HG03565 (cell line): Measurements from ENCODE around the gene MYO5B.
"Not testable (repeated sequence)": the region's sequence is repeated elsewhere in the genome, so short reads cannot be mapped to it uniquely, and the experiment has no call there.

Experiments used
- ATAC-seq: cut with Tn5 transposase; IDR thresholded peaks from one replicate; pipeline ENCODE4 v1.9.1; 2021; ENCODE audit warnings: mild to moderate bottlenecking, moderate library complexity; ENCODE audit not compliant: unreplicated experiment

Gene MYO5B

DNA sequence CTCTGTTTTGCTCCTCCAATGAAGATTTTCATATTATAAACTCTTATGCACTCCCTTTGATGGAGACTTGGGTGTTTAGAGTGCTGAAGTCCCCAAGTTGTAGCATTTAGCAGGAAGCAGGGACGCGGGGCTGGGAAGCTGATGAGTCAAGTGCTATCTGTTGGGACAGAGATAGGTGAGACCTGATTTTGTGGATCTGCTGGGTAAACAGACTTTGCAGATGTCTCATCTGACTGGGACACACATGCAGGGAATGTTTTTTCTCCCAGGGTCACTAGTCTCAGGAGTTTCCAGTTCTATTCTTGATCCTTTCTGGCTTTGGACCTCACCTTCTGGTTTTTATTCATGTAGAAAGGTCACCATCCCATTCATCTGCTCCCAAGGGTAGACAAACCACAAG lies 301.9 kb downstream of the MYO5B start:
- no peak for ATAC-seq

- ATAC-seq = no peak
These were observed 302.6 kb downstream of the MYO5B start for GRCh38 chr18:49892148-49892924.

- ATAC-seq = no peak
These were observed 304.9 kb downstream of the MYO5B start for GRCh38 chr18:49890041-49890440.

DNA sequence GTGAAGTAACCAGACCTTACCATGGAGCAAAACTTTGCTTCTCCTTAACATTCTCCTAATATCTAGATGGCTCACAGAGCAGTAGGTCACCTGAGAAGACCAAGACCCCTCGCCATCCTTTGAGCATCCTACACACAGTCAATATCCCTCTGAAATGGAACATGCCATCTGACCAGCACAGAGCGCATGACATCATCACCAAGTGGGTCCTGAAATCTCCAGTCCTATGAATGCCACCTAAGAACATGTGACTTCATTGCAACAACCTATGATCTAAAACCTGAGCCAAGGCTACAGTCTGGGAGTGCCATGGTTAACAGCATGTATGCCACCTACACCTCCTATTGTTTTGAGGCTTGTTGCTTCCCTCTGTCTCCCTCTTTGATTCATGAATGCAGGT lies 305.4 kb downstream of the MYO5B start:
- ATAC-seq = not testable (repeated sequence)

DNA sequence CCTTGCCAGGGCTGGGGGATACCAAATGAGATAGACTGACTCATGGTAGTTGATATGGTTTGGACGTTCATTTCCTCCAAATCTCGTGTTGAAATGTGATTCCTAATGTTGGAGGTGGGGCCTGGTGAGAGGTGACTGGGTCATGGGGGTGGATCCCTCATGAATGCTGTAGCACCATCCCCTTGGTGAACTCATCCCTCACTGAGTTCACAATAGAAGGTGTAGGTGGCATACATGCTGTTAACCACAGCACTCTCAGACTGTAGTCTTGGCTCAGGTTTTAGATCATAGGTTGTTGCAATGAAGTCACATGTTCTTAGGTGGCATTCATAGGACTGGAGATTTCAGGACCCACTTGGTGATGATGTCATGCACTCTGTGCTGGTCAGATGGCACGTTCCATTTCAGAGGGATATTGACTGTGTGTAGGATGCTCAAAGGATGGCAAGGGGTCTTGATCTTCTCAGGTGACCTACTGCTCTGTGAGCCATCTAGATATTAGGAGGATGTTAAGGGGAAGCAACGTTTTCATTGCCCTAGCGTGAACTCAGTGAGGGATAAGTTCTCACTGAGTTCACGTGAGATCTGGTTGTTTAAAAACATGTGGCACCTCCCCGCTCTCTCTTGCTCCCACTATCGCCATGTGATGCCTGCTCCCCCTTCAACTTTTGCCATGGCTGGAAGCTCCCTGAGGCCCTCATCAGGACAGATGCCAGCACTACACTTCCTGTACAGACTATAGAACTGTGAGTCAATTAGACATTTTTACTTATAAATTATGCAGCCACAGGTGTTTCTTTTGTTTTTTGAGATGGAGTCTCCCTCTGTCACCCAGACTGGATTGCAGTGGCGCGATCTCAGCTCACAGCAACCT lies 307.8 kb downstream of the MYO5B start:
- ATAC-seq = no peak

DNA sequence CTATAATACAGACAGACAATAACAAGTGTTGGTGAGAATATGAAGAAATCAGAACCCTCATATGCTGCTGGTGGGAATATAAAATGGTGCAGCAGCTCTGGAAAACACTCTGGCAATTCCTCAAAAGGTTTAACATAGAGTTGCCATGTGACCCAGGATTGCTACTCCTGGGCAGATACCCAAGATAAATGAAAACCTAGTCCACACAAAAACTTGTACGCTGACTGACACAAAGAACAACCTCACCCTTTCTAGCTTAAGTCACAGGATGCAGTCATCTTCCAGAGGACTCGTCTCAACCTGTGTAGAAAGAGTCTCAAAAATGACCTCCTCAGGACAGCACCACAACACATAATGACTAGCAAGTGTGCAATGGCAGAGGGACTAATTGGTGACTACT lies 310.0 kb downstream of the MYO5B start:
- no peak for ATAC-seq

- ATAC-seq = no peak
These were observed 310.5 kb downstream of the MYO5B start for GRCh38 chr18:49884465-49884864.

DNA sequence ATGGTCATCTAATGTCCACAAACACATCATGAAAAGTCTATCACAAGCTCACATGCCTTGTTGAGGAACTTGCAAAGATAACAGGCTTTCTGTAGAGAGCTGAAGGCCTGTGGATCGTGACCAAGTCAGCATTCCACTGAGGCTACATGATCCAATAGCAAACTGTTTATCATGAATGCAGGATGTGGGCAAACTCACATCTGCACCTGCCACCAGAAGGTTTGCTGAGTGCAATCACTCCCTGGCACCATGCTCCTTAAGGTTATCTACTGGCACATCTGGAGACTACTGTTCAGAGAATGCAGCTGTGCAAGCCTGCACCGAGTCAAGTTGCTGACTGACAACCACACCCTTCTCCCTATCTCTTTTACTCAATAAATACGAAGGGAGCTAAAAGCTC lies 314.3 kb downstream of the MYO5B start:
- no peak for ATAC-seq

- ATAC-seq = no peak
These were observed 315.7 kb downstream of the MYO5B start for GRCh38 chr18:49879271-49879580.

DNA sequence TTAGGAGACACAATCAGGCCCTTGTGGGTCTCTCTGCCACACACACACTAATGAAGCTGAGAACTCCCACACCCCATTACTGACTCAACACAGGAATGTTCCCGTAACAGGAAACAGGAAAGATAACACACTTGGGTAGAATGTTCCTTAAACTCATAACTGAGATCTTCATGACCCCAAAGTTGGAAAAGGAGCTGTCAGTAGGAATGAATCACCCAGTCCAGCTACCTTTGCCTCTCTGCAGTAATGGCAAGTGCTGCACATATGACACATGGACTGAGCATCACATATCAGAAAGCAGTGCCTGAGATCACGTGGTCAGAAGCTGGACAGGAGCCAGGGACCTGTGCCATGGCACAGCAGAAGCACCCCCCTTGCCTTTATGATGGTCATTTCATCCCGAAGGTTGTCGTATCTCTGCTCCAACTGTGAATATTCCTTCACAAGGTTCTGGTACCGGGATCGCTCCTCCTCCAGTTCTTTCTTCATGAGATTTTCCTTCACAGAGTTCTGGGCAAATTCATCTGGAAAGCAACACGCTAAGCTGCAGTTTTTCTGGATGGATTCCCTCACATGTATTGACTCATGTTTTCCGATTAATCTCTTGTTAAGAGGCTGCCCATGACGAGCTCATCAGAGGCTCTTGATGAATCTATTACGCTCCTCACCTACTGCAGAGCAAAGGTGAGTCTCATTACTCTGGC lies 316.2 kb downstream of the MYO5B start:
- no peak for ATAC-seq

DNA sequence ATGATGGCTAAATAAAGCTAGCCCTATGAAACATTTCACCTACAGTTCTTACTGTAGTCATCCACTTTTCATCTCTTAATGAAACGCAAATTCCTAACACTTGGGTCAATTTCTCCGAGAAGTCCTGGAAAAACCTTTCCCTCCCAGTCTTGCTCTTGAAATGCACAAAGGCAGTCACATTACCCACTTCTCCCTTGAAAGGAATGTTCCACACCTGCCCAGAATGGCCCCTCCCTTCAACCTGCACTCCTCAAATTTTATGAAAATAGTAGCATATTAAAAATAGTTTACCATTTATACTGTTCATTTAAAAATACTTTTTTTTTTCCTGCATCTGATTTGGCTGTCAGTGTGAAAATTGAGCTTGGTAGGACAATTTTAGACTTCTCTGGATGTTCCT lies 316.9 kb downstream of the MYO5B start:
- ATAC-seq = no peak

DNA sequence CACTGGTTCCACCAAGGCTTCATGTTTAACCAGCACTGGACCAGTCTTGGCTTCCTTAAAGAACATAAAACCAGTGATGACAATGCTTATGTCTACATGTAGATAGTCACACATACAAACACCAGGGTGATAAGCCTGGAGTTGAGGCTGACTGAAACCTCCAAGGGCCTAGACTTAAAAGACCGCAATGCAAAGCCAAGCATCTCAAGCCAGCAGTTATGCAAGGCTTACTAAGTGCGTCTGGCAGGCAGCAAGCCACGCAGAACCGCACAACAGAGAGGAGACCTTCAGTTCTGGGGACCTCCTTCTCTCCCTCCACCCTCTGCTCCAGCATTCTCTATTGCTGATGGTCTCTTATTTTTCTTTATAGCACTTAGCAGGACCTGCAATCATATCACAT lies 318.4 kb downstream of the MYO5B start:
- no peak for ATAC-seq

GRCh38 chr18:49875783-49876182 lies 319.2 kb downstream of the MYO5B start:
- ATAC-seq = no peak

DNA sequence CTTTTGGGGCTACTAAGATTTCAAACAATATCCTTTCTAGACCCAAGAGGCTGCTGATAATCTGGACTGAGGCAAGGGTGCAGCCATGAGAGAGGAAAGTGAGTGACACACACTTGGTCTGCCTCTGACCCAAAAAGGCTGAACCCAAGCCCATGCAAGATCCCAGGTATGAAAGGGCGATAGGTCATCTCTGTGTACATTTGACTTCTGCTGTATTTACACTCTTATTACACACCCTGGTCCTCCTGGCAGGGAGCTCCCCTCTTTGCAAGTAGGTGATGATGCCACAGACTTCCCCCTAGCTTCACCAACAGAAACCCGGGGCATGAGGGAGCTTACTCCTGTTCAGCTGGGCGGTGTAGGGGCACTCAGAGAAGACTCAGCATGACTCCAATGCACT lies 319.8 kb downstream of the MYO5B start:
- no peak for ATAC-seq

DNA sequence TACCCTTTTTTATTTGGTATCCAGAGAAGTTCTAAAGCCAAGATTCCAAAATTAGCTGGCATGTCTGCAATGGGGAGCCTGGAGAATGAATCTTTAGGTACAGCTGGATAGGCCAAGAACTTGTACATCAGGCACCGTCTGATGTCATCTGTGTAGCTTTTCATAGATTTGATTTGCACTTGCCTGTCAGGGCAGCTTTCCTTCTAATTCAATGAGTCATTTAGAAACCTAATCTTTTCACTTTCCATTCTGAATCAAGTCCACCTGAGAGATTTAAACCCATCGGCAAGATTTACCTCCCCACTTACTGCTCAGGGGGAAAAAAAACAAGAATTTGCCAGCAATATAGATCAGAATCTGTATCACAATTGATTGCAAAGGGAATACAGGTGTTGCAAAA lies 320.7 kb downstream of the MYO5B start:
- peak; percentile 45 for ATAC-seq

DNA sequence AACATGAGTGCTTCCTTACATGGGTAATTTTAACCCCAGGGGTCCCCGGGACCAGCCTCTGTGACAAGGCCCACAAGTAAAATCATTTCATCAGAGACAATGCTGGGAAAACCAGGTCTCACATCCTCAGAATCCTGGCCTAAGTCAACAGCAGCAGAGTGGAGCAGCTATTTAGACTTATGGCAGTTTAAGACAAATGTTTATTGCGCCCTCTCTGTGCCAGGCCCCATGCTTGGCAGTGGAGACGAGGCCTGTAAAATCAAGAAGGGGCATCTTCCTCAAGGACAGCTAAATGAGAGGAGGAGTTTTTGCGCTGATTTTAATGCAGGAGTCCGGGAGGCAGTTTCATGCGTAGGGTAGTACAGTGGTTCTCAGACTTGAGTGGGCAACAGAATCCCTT lies 325.6 kb downstream of the MYO5B start:
- no peak for ATAC-seq

DNA sequence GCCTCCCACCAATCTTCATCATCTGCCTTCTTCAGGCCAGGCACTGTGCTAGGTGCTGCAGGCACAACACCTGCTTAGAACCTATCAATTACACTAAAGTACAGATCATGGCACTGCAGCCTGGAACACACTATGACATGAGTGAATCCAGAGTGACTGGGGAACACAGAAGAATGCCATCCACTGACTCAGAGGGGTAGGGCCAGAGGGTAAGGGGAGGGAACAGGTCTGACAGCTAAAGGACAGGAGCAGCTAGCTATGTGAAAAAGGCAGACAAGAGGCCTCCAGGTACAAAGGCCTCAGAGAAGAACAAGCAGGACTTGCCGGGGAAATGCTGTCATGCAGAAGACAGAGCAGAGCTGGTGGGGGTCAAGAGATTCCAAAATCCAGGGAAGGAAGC lies 328.3 kb downstream of the MYO5B start:
- no peak for ATAC-seq

GRCh38 chr18:49865401-49865800 lies 329.5 kb downstream of the MYO5B start:
- no peak for ATAC-seq

- no peak for ATAC-seq
These were observed 331.0 kb downstream of the MYO5B start for GRCh38 chr18:49863769-49864621.

DNA sequence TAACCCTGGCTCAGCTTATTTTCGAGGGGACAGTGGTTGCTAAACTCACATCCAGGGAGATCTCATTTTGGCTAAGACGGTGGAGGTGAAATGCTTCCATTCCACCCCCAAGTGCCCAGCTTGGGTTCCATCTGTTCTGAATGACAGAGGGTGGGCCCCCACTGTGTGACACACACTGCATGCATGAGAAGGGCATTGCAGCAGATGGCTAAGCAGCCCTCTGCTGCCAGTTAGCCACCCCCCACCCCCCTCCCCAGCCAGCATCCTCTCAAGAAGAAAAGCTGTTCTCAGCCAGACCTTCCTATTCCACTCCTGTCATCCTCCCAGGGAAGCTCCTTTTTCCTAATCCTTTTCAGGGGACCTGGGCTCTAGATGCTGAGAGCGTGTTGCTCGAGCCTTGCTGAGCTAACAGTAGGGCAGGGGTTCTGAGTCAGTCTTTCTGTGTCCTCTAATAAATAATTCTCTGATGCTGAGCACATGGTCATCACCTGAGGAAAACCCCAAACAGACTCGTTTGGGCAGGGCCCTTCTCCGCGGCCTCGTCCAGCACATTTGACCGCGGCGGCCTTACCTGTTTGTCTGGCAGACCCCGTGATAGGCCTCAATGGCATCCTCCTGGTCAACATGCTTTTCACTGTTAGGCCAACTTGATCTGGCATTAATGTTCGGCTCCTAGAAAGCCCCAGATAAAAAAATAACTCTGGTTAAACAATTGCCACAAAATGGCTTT lies 332.1 kb downstream of the MYO5B start:
- no peak for ATAC-seq
